Parathyroid adenoma (tissue), 2 donors: ENCODE data around the gene CCDC179.

ENCODE experiments used
- H2AFZ ChIP-seq: fragments of 300-600 bp; sonication (generic); one replicate; pipeline ENCODE4 v1.7.0; 2017; ENCODE audit warnings: antibody characterized with exemption, mild to moderate bottlenecking
- H3K27ac ChIP-seq: fragments of 300-600 bp; sonication (generic); one replicate; pipeline ENCODE4 v1.7.0; 2017
- H3K27me3 ChIP-seq: fragments of 300-600 bp; sonication (generic); one replicate; pipeline ENCODE4 v1.7.0; 2017; ENCODE audit warnings: low read length; ENCODE audit not compliant: control insufficient read depth, insufficient read depth
- H3K36me3 ChIP-seq: fragments of 300-600 bp; sonication (generic); one replicate; pipeline ENCODE4 v1.7.0; 2017; ENCODE audit warnings: low read length; ENCODE audit not compliant: control insufficient read depth, insufficient read depth
- H3K4me1 ChIP-seq: fragments of 300-600 bp; sonication (generic); one replicate; pipeline ENCODE4 v1.7.0; 2017; ENCODE audit warnings: control low read depth
- H3K4me2 ChIP-seq: fragments of 300-600 bp; sonication (generic); one replicate; pipeline ENCODE4 v1.7.0; 2017; ENCODE audit warnings: low read length
- H3K4me3 ChIP-seq: fragments of 300-600 bp; sonication (generic); one replicate; pipeline ENCODE4 v1.7.0; 2017; ENCODE audit warnings: low read depth, low read length
- H3K79me2 ChIP-seq: fragments of 300-600 bp; sonication (generic); one replicate; pipeline ENCODE4 v1.7.0; 2017; ENCODE audit warnings: control low read depth
- H3K9ac ChIP-seq: fragments of 300-600 bp; sonication (generic); one replicate; pipeline ENCODE4 v1.7.0; 2017; ENCODE audit warnings: mild to moderate bottlenecking
- H3K9me3 ChIP-seq: fragments of 300-600 bp; sonication (generic); one replicate; pipeline ENCODE4 v1.7.0; 2017; ENCODE audit warnings: low read length; ENCODE audit not compliant: control insufficient read depth
- TF ChIP-seq, protein P1 (sequence below): fragments of 300-600 bp; sonication (generic); IDR thresholded peaks from one replicate; pipeline ENCODE4 v1.7.0; 2017; ENCODE audit warnings: antibody characterized with exemption, mild to moderate bottlenecking
- donor health status: primary hyperparathyroidism.

Gene CCDC179

DNA sequence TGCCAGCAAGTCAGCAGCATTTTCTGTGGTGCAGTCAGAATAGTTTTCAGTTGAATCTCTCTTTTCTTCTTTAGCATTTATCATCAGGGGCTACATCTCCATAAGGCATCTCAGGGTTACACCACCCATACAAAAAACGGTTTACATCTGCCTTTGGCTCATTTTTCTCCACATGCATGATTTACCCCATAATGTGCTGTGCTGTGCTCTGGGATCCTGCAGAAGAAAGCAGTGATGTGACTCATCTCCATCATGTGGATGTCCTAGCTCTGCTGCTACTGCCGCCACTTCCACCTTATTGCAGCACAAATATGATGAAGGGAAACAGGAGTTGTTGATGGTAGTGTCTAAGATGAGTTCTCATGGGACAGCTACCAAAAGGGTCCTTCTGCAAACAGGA, 30.0 kb upstream of the CCDC179 start:
- no peaks in the 10 kb centered on the region for H3K4me1 ChIP-seq
- no peak overlapping the region for H3K4me3 ChIP-seq
- no peak overlapping the region for H3K4me2 ChIP-seq
- no peaks in the 10 kb centered on the region for H3K27me3 ChIP-seq
- no peaks in the 10 kb centered on the region for H3K9me3 ChIP-seq
- TF ChIP-seq, protein P1, sequence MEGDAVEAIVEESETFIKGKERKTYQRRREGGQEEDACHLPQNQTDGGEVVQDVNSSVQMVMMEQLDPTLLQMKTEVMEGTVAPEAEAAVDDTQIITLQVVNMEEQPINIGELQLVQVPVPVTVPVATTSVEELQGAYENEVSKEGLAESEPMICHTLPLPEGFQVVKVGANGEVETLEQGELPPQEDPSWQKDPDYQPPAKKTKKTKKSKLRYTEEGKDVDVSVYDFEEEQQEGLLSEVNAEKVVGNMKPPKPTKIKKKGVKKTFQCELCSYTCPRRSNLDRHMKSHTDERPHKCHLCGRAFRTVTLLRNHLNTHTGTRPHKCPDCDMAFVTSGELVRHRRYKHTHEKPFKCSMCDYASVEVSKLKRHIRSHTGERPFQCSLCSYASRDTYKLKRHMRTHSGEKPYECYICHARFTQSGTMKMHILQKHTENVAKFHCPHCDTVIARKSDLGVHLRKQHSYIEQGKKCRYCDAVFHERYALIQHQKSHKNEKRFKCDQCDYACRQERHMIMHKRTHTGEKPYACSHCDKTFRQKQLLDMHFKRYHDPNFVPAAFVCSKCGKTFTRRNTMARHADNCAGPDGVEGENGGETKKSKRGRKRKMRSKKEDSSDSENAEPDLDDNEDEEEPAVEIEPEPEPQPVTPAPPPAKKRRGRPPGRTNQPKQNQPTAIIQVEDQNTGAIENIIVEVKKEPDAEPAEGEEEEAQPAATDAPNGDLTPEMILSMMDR = no peak
- H3K9ac ChIP-seq = no peak overlapping the region
- H2AFZ ChIP-seq = no peak overlapping the region
- no peaks in the 10 kb centered on the region for H3K36me3 ChIP-seq
- no peak overlapping the region for H3K27ac ChIP-seq
- H3K79me2 ChIP-seq = no peaks in the 10 kb centered on the region

DNA sequence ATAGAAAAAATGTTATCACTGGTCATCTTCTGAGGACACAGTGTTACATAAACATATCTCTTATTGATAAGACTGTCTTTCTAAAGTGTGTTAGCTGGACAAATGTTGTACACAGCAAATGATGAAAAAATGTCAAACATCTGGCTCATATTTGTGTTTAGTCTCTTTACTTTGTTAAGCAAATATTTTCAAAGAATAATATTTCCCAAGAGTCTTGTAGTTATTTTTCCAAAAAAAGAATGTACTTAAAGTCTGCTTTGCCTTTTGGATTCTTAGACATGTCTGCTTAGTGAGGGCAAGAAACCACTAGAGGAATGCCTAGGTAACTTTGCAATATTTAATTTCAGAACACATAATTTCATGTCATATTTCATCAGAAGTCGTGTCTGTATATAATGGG, 23.9 kb upstream of the CCDC179 start:
- Histone ChIP-seq H3K4me1 (no peaks in the 10 kb centered on the region), H3K79me2 (no peaks in the 10 kb centered on the region), H3K4me2 (no peak overlapping the region), H3K4me3 (no peak overlapping the region), H2AFZ (no peak overlapping the region), H3K36me3 (no peaks in the 10 kb centered on the region), H3K27me3 (no peaks in the 10 kb centered on the region), H3K9me3 (no peaks in the 10 kb centered on the region), H3K27ac (no peak overlapping the region), H3K9ac (no peak overlapping the region)
- TF ChIP-seq, protein P1 = no peak

DNA sequence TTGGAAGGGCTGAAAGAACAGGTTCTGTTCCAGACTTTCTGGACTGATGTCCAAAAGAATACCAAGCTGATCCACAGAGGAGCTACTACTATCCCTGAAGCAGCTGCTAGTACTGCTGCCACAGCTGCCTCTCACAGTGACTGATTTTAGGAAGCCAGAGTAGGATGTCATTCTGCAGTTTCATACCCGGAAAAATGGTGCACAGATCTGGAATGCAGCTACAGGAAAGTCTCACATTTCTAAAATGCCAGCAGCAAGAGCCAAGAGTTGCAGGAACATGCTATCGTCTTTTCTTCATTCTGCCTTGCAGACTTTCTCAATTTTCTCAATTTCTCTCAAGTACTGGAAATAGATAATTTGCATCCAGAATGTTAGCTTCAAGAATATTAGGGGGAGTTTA, 19.4 kb upstream of the CCDC179 start:
- Histone ChIP-seq H3K79me2 (no peaks in the 10 kb centered on the region), H3K27ac (no peak overlapping the region), H3K27me3 (no peaks in the 10 kb centered on the region), H3K9ac (no peak overlapping the region), H3K9me3 (no peaks in the 10 kb centered on the region), H3K4me3 (no peak overlapping the region), H3K4me2 (no peak overlapping the region), H2AFZ (no peak overlapping the region), H3K4me1 (no peaks in the 10 kb centered on the region), H3K36me3 (no peaks in the 10 kb centered on the region)
- TF ChIP-seq, protein P1 = no peak

DNA sequence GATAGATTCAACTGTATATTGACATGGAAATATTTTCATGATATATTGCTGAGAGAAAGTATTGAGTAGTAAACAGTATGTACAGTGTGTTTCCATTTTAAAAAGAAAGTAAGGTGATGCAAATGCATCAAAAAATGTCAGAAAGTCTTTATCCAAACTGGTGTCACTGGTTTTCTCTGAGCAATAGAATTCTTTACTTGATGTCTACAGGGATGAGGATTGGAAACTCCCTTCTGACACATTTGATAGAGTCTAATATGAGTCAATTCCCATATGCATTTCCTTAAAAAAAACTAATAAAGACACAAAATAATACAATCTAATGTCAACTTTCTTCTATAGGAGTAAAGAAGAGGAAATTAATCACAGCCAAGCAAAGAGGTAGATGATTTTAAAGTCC, 18.3 kb upstream of the CCDC179 start:
- H3K4me2 ChIP-seq = no peak overlapping the region
- TF ChIP-seq, protein P1 = no peak
- H3K79me2 ChIP-seq = no peaks in the 10 kb centered on the region
- no peak overlapping the region for H2AFZ ChIP-seq
- no peaks in the 10 kb centered on the region for H3K27me3 ChIP-seq
- H3K4me3 ChIP-seq = no peak overlapping the region
- no peaks in the 10 kb centered on the region for H3K9me3 ChIP-seq
- no peak overlapping the region for H3K27ac ChIP-seq
- H3K4me1 ChIP-seq = no peaks in the 10 kb centered on the region
- no peak overlapping the region for H3K9ac ChIP-seq
- H3K36me3 ChIP-seq = no peaks in the 10 kb centered on the region

DNA sequence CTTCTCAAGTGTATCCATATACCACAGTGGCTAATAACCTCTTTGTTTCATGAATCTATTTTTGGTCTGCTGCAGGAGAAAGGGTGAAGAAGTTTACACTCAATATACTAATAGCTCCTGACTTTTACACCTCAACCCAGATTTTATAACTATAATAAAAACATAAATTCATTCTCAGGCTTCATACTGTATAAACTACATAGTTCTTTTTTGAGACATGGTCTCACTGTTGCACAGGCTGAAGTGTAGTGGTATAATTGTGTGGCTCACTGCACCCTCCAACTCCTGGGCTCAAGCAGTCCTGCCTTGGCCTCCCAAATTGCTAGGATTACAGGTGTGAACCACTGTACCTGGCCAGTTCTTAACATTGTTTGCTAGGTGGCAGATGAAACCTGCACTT, 17.8 kb upstream of the CCDC179 start:
- H3K4me1 ChIP-seq = no peaks in the 10 kb centered on the region
- H3K4me3 ChIP-seq = no peak overlapping the region
- TF ChIP-seq, protein P1 = no peak
- no peak overlapping the region for H3K9ac ChIP-seq
- no peak overlapping the region for H3K4me2 ChIP-seq
- no peaks in the 10 kb centered on the region for H3K79me2 ChIP-seq
- no peaks in the 10 kb centered on the region for H3K27me3 ChIP-seq
- no peak overlapping the region for H3K27ac ChIP-seq
- H3K36me3 ChIP-seq = no peaks in the 10 kb centered on the region
- no peak overlapping the region for H2AFZ ChIP-seq
- no peaks in the 10 kb centered on the region for H3K9me3 ChIP-seq
